OCI-LY1 (cell line): ENCODE measurements around the gene SERGEF.

Experiments
- H2AFZ ChIP-seq: fragments of 200-600 bp; sonication (generic), shearing (Covaris generic); 2 replicates; pipeline ENCODE4 v1.6.0; 2014; ENCODE audit warnings: antibody characterized with exemption, mild to moderate bottlenecking, low read length
- H3F3A ChIP-seq: fragments of 200-600 bp; sonication (generic), shearing (Covaris generic); 2 replicates; pipeline ENCODE4 v1.6.0; 2014; ENCODE audit warnings: mild to moderate bottlenecking, antibody characterized with exemption, low read length, moderate library complexity; ENCODE audit not compliant: insufficient read depth
- H3K27ac ChIP-seq: fragments of 200-600 bp; sonication (generic); 2 replicates; pipeline ENCODE4 v1.5.1; 2014; ENCODE audit warnings: low read length, mixed run types, mild to moderate bottlenecking, low read depth; ENCODE audit not compliant: poor library complexity, severe bottlenecking
- H3K27me3 ChIP-seq: fragments of 200-600 bp; sonication (generic); 2 replicates; pipeline ENCODE4 v1.6.0; 2014; ENCODE audit warnings: antibody characterized with exemption, mild to moderate bottlenecking, low read length, moderate library complexity; ENCODE audit not compliant: insufficient read depth
- H3K36me3 ChIP-seq: fragments of 200-600 bp; sonication (generic); 2 replicates; pipeline ENCODE4 v1.6.1; 2014; ENCODE audit warnings: mild to moderate bottlenecking, antibody characterized with exemption, low read length, moderate library complexity, mixed read lengths; ENCODE audit not compliant: insufficient read depth
- H3K4me1 ChIP-seq: fragments of 200-600 bp; sonication (generic); 2 replicates; pipeline ENCODE4 v1.5.1; 2014; ENCODE audit warnings: mild to moderate bottlenecking, low read length, moderate library complexity; ENCODE audit not compliant: insufficient read depth, severe bottlenecking
- H3K4me2 ChIP-seq: fragments of 200-600 bp; sonication (generic), shearing (Covaris generic); 2 replicates; pipeline ENCODE4 v1.6.1; 2014; ENCODE audit warnings: low read length
- H3K4me3 ChIP-seq: fragments of 200-600 bp; sonication (generic); 2 replicates; pipeline ENCODE4 v1.5.1; 2014; ENCODE audit warnings: low read length, low read depth, mild to moderate bottlenecking, mixed read lengths; ENCODE audit not compliant: poor library complexity, severe bottlenecking
- H3K79me2 ChIP-seq: fragments of 200-600 bp; shearing (Covaris generic); 2 replicates; pipeline ENCODE4 v1.6.1; 2016; ENCODE audit warnings: mixed run types, low read length, mixed read lengths; ENCODE audit not compliant: insufficient read depth
- H3K9ac ChIP-seq: fragments of 200-600 bp; sonication (generic), shearing (Covaris generic); 2 replicates; pipeline ENCODE4 v1.6.1; 2014; ENCODE audit warnings: mild to moderate bottlenecking, low read length, mixed read lengths
- H3K9me2 ChIP-seq: fragments of 200-600 bp; sonication (generic), shearing (Covaris generic); 2 replicates; pipeline ENCODE4 v1.6.1; 2014; ENCODE audit warnings: low read depth, mild to moderate bottlenecking, low read length, mixed read lengths
- H3K9me3 ChIP-seq: fragments of 200-600 bp; shearing (Covaris generic); 2 replicates; pipeline ENCODE4 v1.6.1; 2014; ENCODE audit warnings: low read length, mixed read lengths
- H4K20me1 ChIP-seq: fragments of 200-600 bp; sonication (generic), shearing (Covaris generic); 2 replicates; pipeline ENCODE4 v1.6.0; 2016; ENCODE audit warnings: mild to moderate bottlenecking, low read length; ENCODE audit not compliant: insufficient read depth
- CTCF ChIP-seq: fragments of 200-600 bp; sonication (generic), shearing (Covaris generic); IDR thresholded peaks from 2 replicates; pipeline ENCODE4 v1.5.1; 2017; ENCODE audit warnings: mild to moderate bottlenecking, antibody characterized with exemption, low read length, moderate library complexity, mixed read lengths
- EZH2 ChIP-seq: fragments of 200-600 bp; sonication (generic), shearing (Covaris generic); IDR thresholded peaks from 2 replicates; pipeline ENCODE4 v1.8.0; 2017; ENCODE audit warnings: borderline replicate concordance, mixed run types, mild to moderate bottlenecking, antibody characterized with exemption, low read length, moderate library complexity, mixed read lengths

The SERGEF gene

DNA sequence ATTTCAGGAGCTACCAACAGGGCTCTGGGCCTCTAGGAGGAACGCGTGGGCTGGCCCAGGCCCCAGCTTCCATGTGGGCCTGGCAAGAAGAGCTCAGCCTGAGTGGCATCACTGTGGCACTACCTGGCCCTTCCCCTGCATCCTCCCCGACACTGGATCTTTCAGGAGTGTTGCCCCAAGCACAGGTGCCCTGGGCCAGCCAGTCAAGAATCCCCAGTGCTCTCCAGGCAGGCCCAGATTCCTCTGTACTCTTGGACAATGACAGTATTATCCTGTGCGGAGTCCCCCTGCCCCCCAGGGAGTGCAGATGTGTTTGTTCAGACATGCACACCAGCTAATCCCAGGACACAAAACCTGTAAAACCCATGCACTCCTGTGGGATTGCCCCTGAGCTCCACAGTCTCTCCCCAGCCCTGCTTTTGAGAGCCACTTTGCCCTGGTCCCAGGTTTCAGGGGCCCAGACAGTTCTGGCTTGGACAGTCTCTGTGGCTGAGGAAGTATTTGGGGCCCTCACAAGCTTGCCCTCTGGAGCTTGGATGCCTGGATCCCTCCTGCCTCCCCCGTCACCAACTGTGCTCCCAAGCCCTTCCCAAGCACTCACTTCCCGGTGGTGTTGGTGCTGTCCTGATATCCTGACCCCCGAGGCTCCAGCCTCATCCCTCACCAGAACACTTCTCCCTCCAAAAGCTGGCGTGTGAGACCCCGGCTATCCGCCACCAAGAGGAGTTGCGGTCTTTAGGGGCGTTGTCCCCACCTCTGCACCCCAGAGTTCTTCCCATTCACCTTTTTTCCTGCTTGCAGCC, 238.4 kb downstream of the SERGEF start:
- H2AFZ ChIP-seq = no peak overlapping the region
- no peaks in the 10 kb centered on the region for H3K27me3 ChIP-seq
- H3K4me2 ChIP-seq = no peak overlapping the region
- no peaks in the 10 kb centered on the region for H3K79me2 ChIP-seq
- H3K9me3 ChIP-seq = no peaks in the 10 kb centered on the region
- H3K4me3 ChIP-seq = no peak overlapping the region
- no peaks in the 10 kb centered on the region for H4K20me1 ChIP-seq
- no peaks in the 10 kb centered on the region for H3K4me1 ChIP-seq
- H3K9me2 ChIP-seq = no peaks in the 10 kb centered on the region
- no peaks in the 10 kb centered on the region for H3K36me3 ChIP-seq
- H3K27ac ChIP-seq = no peak overlapping the region
- TF ChIP-seq CTCF = no peak
- no peak for TF ChIP-seq EZH2
- H3K9ac ChIP-seq = no peak overlapping the region
- H3F3A ChIP-seq = no peaks in the 10 kb centered on the region

DNA sequence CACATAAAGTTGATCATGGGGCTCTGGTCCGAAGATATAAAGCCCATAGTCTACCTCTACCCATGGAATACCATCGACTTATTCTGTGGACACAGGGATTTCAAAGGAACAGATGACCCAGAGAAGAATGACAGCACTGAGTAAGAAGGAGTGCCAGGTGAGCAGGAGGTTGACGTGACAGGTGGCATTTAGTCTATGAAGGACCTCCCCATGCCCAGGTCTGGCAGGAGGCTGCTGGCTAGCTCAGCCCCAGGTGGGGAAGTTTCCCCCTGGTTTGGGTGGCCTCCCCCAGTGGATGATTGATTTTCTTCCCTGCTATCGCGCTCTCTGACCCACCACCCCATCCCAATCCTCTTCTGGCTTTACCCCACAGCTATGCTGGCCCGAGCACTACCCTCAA, 239.2 kb downstream of the SERGEF start:
- Histone ChIP-seq H3K79me2 (no peaks in the 10 kb centered on the region), H2AFZ (no peak overlapping the region), H4K20me1 (no peaks in the 10 kb centered on the region), H3K36me3 (no peaks in the 10 kb centered on the region), H3K4me3 (no peak overlapping the region), H3F3A (no peaks in the 10 kb centered on the region), H3K27me3 (no peaks in the 10 kb centered on the region), H3K9ac (no peak overlapping the region), H3K9me3 (no peaks in the 10 kb centered on the region), H3K4me2 (no peak overlapping the region), H3K9me2 (no peaks in the 10 kb centered on the region), H3K4me1 (no peaks in the 10 kb centered on the region), H3K27ac (no peak overlapping the region)
- no peak for TF ChIP-seq CTCF
- no peak for TF ChIP-seq EZH2

GRCh38 chr11:17772704-17773600, 239.9 kb downstream of the SERGEF start:
- H3K4me1 ChIP-seq = no peaks in the 10 kb centered on the region
- H3K36me3 ChIP-seq = no peaks in the 10 kb centered on the region
- H3K27ac ChIP-seq = no peak overlapping the region
- no peak overlapping the region for H2AFZ ChIP-seq
- H3K4me2 ChIP-seq = no peak overlapping the region
- H3K27me3 ChIP-seq = no peaks in the 10 kb centered on the region
- no peaks in the 10 kb centered on the region for H3K9me2 ChIP-seq
- H4K20me1 ChIP-seq = no peaks in the 10 kb centered on the region
- TF ChIP-seq EZH2 (no peak), CTCF (no peak)
- H3K79me2 ChIP-seq = no peaks in the 10 kb centered on the region
- no peaks in the 10 kb centered on the region for H3F3A ChIP-seq
- no peak overlapping the region for H3K9ac ChIP-seq
- no peaks in the 10 kb centered on the region for H3K9me3 ChIP-seq
- H3K4me3 ChIP-seq = no peak overlapping the region
